Large intestine (tissue), 3 donors: ENCODE data around the gene DLG5. TPM values are rescaled to one million over a fixed set of nuclear protein-coding genes. Genes with fewer than 3 reads are reported as not detected.
A peak's percentile ranks its signal among the peaks of the same experiment; 100 is the strongest.

Source experiments
- DNase-seq, 2 donors: peaks; one replicate each; pipeline versions ENCODE4 v3.0.0 to v3.0.0-alpha.2; 2013
- H3K27ac ChIP-seq: one replicate; pipeline ENCODE4 v1.5.1; 2013; ENCODE audit warnings: low read length
- H3K27me3 ChIP-seq: 2 replicates; pipeline ENCODE4 v1.6.1; 2013; ENCODE audit warnings: low read length; ENCODE audit not compliant: control insufficient read depth, insufficient read depth
- H3K36me3 ChIP-seq: 2 replicates; pipeline ENCODE4 v1.6.1; 2013; ENCODE audit warnings: low read length; ENCODE audit not compliant: control insufficient read depth, insufficient read depth
- H3K4me1 ChIP-seq: one replicate; pipeline ENCODE4 v1.6.1; 2013; ENCODE audit warnings: low read length; ENCODE audit not compliant: control insufficient read depth, insufficient read depth
- H3K4me3 ChIP-seq: one replicate; pipeline ENCODE4 v1.5.1; 2013; ENCODE audit warnings: low read length
- H3K9me3 ChIP-seq: one replicate; pipeline ENCODE4 v1.6.1; 2013; ENCODE audit warnings: mild to moderate bottlenecking, low read depth, low read length, moderate library complexity; ENCODE audit not compliant: control insufficient read depth
- WGBS: methylation state at CpG from one replicate; pipeline ENCODE4 v1.1.5; 2013; ENCODE audit warnings: low lambda C conversion rate; ENCODE audit not compliant: insufficient coverage; 5-methylcytosine and 5-hydroxymethylcytosine counted together
- polyA plus RNA-seq: library from polyadenylated mRNA; unstranded; fragments of 120-200 nt; gene quantifications from one replicate; pipeline ENCODE4 v1.2.1, GENCODE V29; 2013

DLG5 gene
- polyA plus RNA-seq, 1 donor = 34.4 TPM

- peak; percentile 76 to 79 for DNase-seq
- Histone ChIP-seq H3K4me1 (peaks cover 9% of the 10 kb centered on the region), H3K27me3 (no peaks in the 10 kb centered on the region), H3K9me3 (no peaks in the 10 kb centered on the region), H3K27ac (peak overlapping the region; percentile 55), H3K4me3 (no peak overlapping the region), H3K36me3 (peaks cover 63% of the 10 kb centered on the region)
- no CpG with 5 or more reads among the region's 7 CpGs for WGBS
Observed at GRCh38 chr10:77824908-77825307, 101.6 kb downstream of the DLG5 start.

- no peak for DNase-seq
- Histone ChIP-seq H3K4me1 (peaks cover 9% of the 10 kb centered on the region), H3K36me3 (peaks cover 63% of the 10 kb centered on the region), H3K4me3 (no peak overlapping the region), H3K9me3 (no peaks in the 10 kb centered on the region), H3K27ac (peak overlapping the region; percentile 55), H3K27me3 (no peaks in the 10 kb centered on the region)
- no CpG with 5 or more reads among the region's 10 CpGs for WGBS
Observed at GRCh38 chr10:77823811-77824542, 102.6 kb downstream of the DLG5 start.

GRCh38 chr10:77821551-77821950 lies 105.0 kb downstream of the DLG5 start:
- DNase-seq = no peak
- Histone ChIP-seq H3K27ac (no peak overlapping the region), H3K4me1 (peaks cover 9% of the 10 kb centered on the region), H3K27me3 (no peaks in the 10 kb centered on the region), H3K9me3 (no peaks in the 10 kb centered on the region), H3K4me3 (no peak overlapping the region), H3K36me3 (peaks cover 76% of the 10 kb centered on the region)
- no CpG with 5 or more reads among the region's 12 CpGs for WGBS

GRCh38 chr10:77821036-77821435 lies 105.5 kb downstream of the DLG5 start:
- no CpG with 5 or more reads among the region's 15 CpGs for WGBS

GRCh38 chr10:77820349-77820748 lies 106.2 kb downstream of the DLG5 start:
- Histone ChIP-seq H3K4me3 (no peak overlapping the region), H3K27me3 (no peaks in the 10 kb centered on the region), H3K36me3 (peaks cover 83% of the 10 kb centered on the region), H3K27ac (no peak overlapping the region), H3K9me3 (no peaks in the 10 kb centered on the region), H3K4me1 (peaks cover 9% of the 10 kb centered on the region)
- WGBS = no CpG with 5 or more reads among the region's 9 CpGs
- no peak for DNase-seq

More at GRCh38 chr10:77821036-77821435, 105.5 kb downstream of the DLG5 start:
- H3K4me1 ChIP-seq = peaks cover 9% of the 10 kb centered on the region
- no peaks in the 10 kb centered on the region for H3K27me3 ChIP-seq
- H3K27ac ChIP-seq = no peak overlapping the region
- H3K4me3 ChIP-seq = no peak overlapping the region
- no peak for DNase-seq
- peaks cover 78% of the 10 kb centered on the region for H3K36me3 ChIP-seq
- no peaks in the 10 kb centered on the region for H3K9me3 ChIP-seq

GRCh38 chr10:77819210-77820112 lies 107.1 kb downstream of the DLG5 start:
- H3K36me3 ChIP-seq = peaks cover 84% of the 10 kb centered on the region
- no CpG with 5 or more reads among the region's 20 CpGs for WGBS

GRCh38 chr10:77818378-77818777 lies 108.2 kb downstream of the DLG5 start:
- Histone ChIP-seq H3K4me3 (no peak overlapping the region), H3K4me1 (no peaks in the 10 kb centered on the region), H3K27ac (no peak overlapping the region), H3K27me3 (no peaks in the 10 kb centered on the region), H3K36me3 (peaks cover 81% of the 10 kb centered on the region), H3K9me3 (no peaks in the 10 kb centered on the region)
- no CpG with 5 or more reads among the region's 4 CpGs for WGBS
- DNase-seq = no peak

More at GRCh38 chr10:77819210-77820112, 107.1 kb downstream of the DLG5 start:
- no peak overlapping the region for H3K4me3 ChIP-seq
- H3K27ac ChIP-seq = no peak overlapping the region
- H3K27me3 ChIP-seq = no peaks in the 10 kb centered on the region
- DNase-seq = no peak
- peaks cover 3% of the 10 kb centered on the region for H3K4me1 ChIP-seq
- no peaks in the 10 kb centered on the region for H3K9me3 ChIP-seq

- DNase-seq = no peak
- no CpG with 5 or more reads among the region's 11 CpGs for WGBS
- peaks cover 90% of the 10 kb centered on the region for H3K36me3 ChIP-seq
Observed at GRCh38 chr10:77817541-77817940, 109.0 kb downstream of the DLG5 start.

GRCh38 chr10:77816311-77816710 lies 110.2 kb downstream of the DLG5 start:
- H3K36me3 ChIP-seq = peaks cover 91% of the 10 kb centered on the region
- DNase-seq = no peak

More at GRCh38 chr10:77817541-77817940, 109.0 kb downstream of the DLG5 start:
- no peak overlapping the region for H3K27ac ChIP-seq
- H3K4me3 ChIP-seq = no peak overlapping the region
- H3K9me3 ChIP-seq = no peaks in the 10 kb centered on the region
- H3K4me1 ChIP-seq = no peaks in the 10 kb centered on the region
- H3K27me3 ChIP-seq = no peaks in the 10 kb centered on the region

GRCh38 chr10:77812741-77813140 lies 113.8 kb downstream of the DLG5 start:
- peaks cover 88% of the 10 kb centered on the region for H3K36me3 ChIP-seq
- no peak for DNase-seq

More at GRCh38 chr10:77816311-77816710, 110.2 kb downstream of the DLG5 start:
- Histone ChIP-seq H3K9me3 (no peaks in the 10 kb centered on the region), H3K27ac (no peak overlapping the region), H3K4me3 (no peak overlapping the region), H3K4me1 (no peaks in the 10 kb centered on the region), H3K27me3 (no peaks in the 10 kb centered on the region)
- WGBS = 97% methylated on average over 7 of the region's 11 CpGs

More at GRCh38 chr10:77812741-77813140, 113.8 kb downstream of the DLG5 start:
- no peak overlapping the region for H3K4me3 ChIP-seq
- no CpG with 5 or more reads among the region's 6 CpGs for WGBS
- H3K4me1 ChIP-seq = no peaks in the 10 kb centered on the region
- H3K9me3 ChIP-seq = no peaks in the 10 kb centered on the region
- H3K27me3 ChIP-seq = no peaks in the 10 kb centered on the region
- no peak overlapping the region for H3K27ac ChIP-seq
